SK-N-SH treated with all-trans-retinoic acid at 6 μM for 48 hours (cell line): ENCODE data around the gene ZNF189.

Source experiments
- ATAC-seq: fragments of 200-7000 bp; cut with Tn5 transposase; 3 replicates; pipeline ENCODE4 v1.9.1; 2020; ENCODE audit warnings: mild to moderate bottlenecking, moderate library complexity
- ARNTL ChIP-seq: fragments of 450-650 bp; formaldehyde crosslinking; IDR thresholded peaks from 2 replicates; pipeline ENCODE4 v1.5.0; 2020; ENCODE audit warnings: low read depth, mild to moderate bottlenecking, moderate library complexity, borderline replicate concordance
- BACH2 ChIP-seq: fragments of 250-450 bp; sonication (Bioruptor Pico); IDR thresholded peaks from 2 replicates; pipeline ENCODE4 v1.9.0; 2021; ENCODE audit warnings: mild to moderate bottlenecking, borderline replicate concordance
- CREB5 ChIP-seq: fragments of 250-450 bp; sonication (Bioruptor Pico); IDR thresholded peaks from 2 replicates; pipeline ENCODE4 v1.5.1; 2020; ENCODE audit warnings: low read depth, mild to moderate bottlenecking, moderate library complexity
- CSDC2 ChIP-seq: fragments of 250-450 bp; sonication (Bioruptor Pico); IDR thresholded peaks from 2 replicates; pipeline ENCODE4 v1.5.0; 2020; ENCODE audit warnings: mild to moderate bottlenecking, moderate library complexity
- ESRRG ChIP-seq: fragments of 250-450 bp; sonication (Bioruptor Pico); IDR thresholded peaks from 2 replicates; pipeline ENCODE4 v1.6.1; 2021; ENCODE audit warnings: mild to moderate bottlenecking
- GLIS3 ChIP-seq: fragments of 250-450 bp; sonication (Bioruptor Pico); IDR thresholded peaks from 2 replicates; pipeline ENCODE4 v1.5.0; 2020; ENCODE audit warnings: mild to moderate bottlenecking, moderate library complexity
- OSR1 ChIP-seq: fragments of 250-450 bp; sonication (Bioruptor Pico); IDR thresholded peaks from 2 replicates; pipeline ENCODE4 v1.8.0; 2022; ENCODE audit warnings: moderate library complexity, mild to moderate bottlenecking, inconsistent platforms
- PATZ1 ChIP-seq: fragments of 250-450 bp; sonication (Bioruptor Pico); IDR thresholded peaks from 2 replicates; pipeline ENCODE4 v1.8.0; 2020; ENCODE audit warnings: mild to moderate bottlenecking, moderate library complexity, borderline replicate concordance
- PPARA ChIP-seq: fragments of 250-450 bp; sonication (Bioruptor Pico); IDR thresholded peaks from 2 replicates; pipeline ENCODE4 v1.5.0; 2020; ENCODE audit warnings: mild to moderate bottlenecking, borderline replicate concordance
- RARB ChIP-seq: fragments of 250-450 bp; sonication (Bioruptor Pico); IDR thresholded peaks from 2 replicates; pipeline ENCODE4 v1.8.0; 2021; ENCODE audit warnings: mild to moderate bottlenecking, moderate library complexity
- SNAI2 ChIP-seq: fragments of 250-450 bp; sonication (Bioruptor Pico); IDR thresholded peaks from 2 replicates; pipeline ENCODE4 v1.5.0; 2020; ENCODE audit warnings: mild to moderate bottlenecking, moderate library complexity
- TCF4 ChIP-seq: fragments of 250-450 bp; sonication (Bioruptor Pico); IDR thresholded peaks from 2 replicates; pipeline ENCODE4 v1.8.0; 2021; ENCODE audit warnings: mild to moderate bottlenecking, moderate library complexity, borderline replicate concordance
- TOX ChIP-seq: fragments of 250-450 bp; sonication (Bioruptor Pico); IDR thresholded peaks from 2 replicates; pipeline ENCODE4 v1.8.0; 2021; ENCODE audit warnings: mild to moderate bottlenecking, moderate library complexity, borderline replicate concordance
- ZC3H10 ChIP-seq: fragments of 250-450 bp; sonication (Bioruptor Pico); IDR thresholded peaks from 2 replicates; pipeline ENCODE4 v1.5.1; 2021; ENCODE audit warnings: mild to moderate bottlenecking, moderate library complexity
- ZFP30 ChIP-seq: fragments of 450-650 bp; formaldehyde crosslinking; IDR thresholded peaks from 2 replicates; pipeline ENCODE4 v1.5.0; 2022; ENCODE audit warnings: mild to moderate bottlenecking, moderate library complexity
- ZNF565 ChIP-seq: fragments of 450-650 bp; formaldehyde crosslinking; conservative IDR thresholded peaks from 2 replicates; pipeline ENCODE4 v1.5.0; 2020; ENCODE audit warnings: low read depth, mild to moderate bottlenecking, moderate library complexity
- ZNF70 ChIP-seq: fragments of 450-650 bp; formaldehyde crosslinking; IDR thresholded peaks from 2 replicates; pipeline ENCODE4 v1.5.0; 2020; ENCODE audit warnings: mild to moderate bottlenecking, moderate library complexity
- ZNF8 ChIP-seq: fragments of 450-650 bp; formaldehyde crosslinking; IDR thresholded peaks from 2 replicates; pipeline ENCODE4 v1.5.0; 2020; ENCODE audit warnings: mild to moderate bottlenecking, moderate library complexity
- TF ChIP-seq, protein P1 (sequence below): fragments of 250-450 bp; sonication (Bioruptor Pico); IDR thresholded peaks from 2 replicates; pipeline ENCODE4 v1.8.0; 2021; ENCODE audit warnings: low read depth, mild to moderate bottlenecking, moderate library complexity, borderline replicate concordance
- TF ChIP-seq, protein P2 (sequence below): fragments of 250-450 bp; sonication (Bioruptor Pico); IDR thresholded peaks from 2 replicates; pipeline ENCODE4 v1.5.0; 2020; ENCODE audit warnings: mild to moderate bottlenecking, moderate library complexity

The ZNF189 gene

DNA sequence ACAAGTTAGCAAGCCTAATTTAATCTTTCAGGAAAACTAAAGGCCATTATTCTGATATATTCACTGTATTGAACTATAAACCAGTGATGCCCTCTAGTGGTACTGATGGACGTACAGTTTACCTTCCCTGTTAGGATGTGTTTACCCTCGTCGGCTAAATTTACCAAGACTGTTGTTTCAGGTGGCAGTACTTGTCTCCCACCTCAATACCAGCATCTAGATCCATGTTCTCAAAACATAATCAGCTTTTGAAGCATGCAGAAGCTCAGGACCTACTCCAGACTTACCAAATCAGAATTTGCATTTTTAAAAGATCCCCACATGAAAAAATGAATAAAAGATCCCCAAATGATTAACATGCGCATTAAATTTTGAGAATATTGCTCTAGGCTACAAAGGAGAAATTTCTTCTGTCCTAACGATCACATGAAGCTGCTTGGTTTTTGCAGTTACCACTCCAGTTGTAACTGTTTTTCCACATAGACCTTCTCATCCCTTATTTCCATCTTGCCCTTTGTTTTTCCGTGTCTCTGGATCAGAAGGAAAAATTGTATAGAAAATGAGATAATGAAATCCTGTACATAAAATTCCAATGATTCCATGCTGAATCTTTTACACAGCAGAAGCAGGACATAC, 10.7 kb upstream of the ZNF189 start:
- TF ChIP-seq TOX (CRISPR knock-in tag) (no peak), ZNF70 (CRISPR knock-in tag) (no peak)
- peak; percentile 97 for ATAC-seq

GRCh38 chr9:101388507-101388993, 10.1 kb upstream of the ZNF189 start:
- peak; percentile 87 for ATAC-seq
- TF ChIP-seq, protein P1, sequence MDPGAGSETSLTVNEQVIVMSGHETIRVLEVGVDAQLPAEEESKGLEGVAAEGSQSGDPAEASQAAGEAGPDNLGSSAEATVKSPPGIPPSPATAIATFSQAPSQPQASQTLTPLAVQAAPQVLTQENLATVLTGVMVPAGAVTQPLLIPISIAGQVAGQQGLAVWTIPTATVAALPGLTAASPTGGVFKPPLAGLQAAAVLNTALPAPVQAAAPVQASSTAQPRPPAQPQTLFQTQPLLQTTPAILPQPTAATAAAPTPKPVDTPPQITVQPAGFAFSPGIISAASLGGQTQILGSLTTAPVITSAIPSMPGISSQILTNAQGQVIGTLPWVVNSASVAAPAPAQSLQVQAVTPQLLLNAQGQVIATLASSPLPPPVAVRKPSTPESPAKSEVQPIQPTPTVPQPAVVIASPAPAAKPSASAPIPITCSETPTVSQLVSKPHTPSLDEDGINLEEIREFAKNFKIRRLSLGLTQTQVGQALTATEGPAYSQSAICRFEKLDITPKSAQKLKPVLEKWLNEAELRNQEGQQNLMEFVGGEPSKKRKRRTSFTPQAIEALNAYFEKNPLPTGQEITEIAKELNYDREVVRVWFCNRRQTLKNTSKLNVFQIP = no peak
- TF ChIP-seq ZNF8 (no peak), ZNF565 (no peak), BACH2 (no peak), ZC3H10 (no peak), ZFP30 (CRISPR knock-in tag) (no peak), ESRRG (CRISPR knock-in tag) (no peak), SNAI2 (CRISPR knock-in tag) (no peak), OSR1 (CRISPR knock-in tag) (no peak), CSDC2 (CRISPR knock-in tag) (no peak), ARNTL (no peak), GLIS3 (CRISPR knock-in tag) (no peak), RARB (CRISPR knock-in tag) (no peak), TCF4 (CRISPR knock-in tag) (no peak), PATZ1 (no peak), CREB5 (CRISPR knock-in tag) (no peak), PPARA (CRISPR knock-in tag) (no peak)
- TF ChIP-seq, protein P2, sequence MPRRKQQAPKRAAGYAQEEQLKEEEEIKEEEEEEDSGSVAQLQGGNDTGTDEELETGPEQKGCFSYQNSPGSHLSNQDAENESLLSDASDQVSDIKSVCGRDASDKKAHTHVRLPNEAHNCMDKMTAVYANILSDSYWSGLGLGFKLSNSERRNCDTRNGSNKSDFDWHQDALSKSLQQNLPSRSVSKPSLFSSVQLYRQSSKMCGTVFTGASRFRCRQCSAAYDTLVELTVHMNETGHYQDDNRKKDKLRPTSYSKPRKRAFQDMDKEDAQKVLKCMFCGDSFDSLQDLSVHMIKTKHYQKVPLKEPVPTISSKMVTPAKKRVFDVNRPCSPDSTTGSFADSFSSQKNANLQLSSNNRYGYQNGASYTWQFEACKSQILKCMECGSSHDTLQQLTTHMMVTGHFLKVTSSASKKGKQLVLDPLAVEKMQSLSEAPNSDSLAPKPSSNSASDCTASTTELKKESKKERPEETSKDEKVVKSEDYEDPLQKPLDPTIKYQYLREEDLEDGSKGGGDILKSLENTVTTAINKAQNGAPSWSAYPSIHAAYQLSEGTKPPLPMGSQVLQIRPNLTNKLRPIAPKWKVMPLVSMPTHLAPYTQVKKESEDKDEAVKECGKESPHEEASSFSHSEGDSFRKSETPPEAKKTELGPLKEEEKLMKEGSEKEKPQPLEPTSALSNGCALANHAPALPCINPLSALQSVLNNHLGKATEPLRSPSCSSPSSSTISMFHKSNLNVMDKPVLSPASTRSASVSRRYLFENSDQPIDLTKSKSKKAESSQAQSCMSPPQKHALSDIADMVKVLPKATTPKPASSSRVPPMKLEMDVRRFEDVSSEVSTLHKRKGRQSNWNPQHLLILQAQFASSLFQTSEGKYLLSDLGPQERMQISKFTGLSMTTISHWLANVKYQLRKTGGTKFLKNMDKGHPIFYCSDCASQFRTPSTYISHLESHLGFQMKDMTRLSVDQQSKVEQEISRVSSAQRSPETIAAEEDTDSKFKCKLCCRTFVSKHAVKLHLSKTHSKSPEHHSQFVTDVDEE (CRISPR knock-in tag) = no peak
- TF ChIP-seq, all 23 proteins: peak for 0

DNA sequence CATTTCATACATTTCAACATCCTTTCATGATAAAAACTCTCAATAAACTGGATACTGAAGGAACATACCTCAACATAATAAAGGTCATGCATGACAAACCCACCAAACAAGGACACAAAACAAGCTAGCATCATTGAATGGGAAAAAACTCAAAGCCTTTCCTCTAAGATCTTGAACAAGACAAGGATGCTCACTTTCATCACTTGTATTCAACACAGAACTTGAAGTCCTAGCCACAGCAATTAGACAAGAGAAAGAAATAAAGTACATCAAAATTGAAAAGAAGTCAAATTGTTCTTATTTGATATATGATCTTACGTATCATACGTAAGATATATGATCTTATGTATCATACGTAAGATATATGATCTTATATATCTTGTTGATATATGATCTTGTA, 5.5 kb upstream of the ZNF189 start:
- TF ChIP-seq ESRRG (CRISPR knock-in tag) (no peak), OSR1 (CRISPR knock-in tag) (no peak), TOX (CRISPR knock-in tag) (no peak), ARNTL (no peak), ZFP30 (CRISPR knock-in tag) (no peak), PPARA (CRISPR knock-in tag) (no peak), BACH2 (no peak), GLIS3 (CRISPR knock-in tag) (no peak)
- TF ChIP-seq, protein P2 (CRISPR knock-in tag) = no peak
- TF ChIP-seq, all 23 proteins: peak for 0
- no peak for ATAC-seq
